GM19351 (cell line): ENCODE data around the gene MARS2.
"Not testable (repeated sequence)": the region's sequence is repeated elsewhere in the genome, so short reads cannot be mapped to it uniquely, and the experiment has no call there.

Experiments used
- ATAC-seq: cut with Tn5 transposase; IDR thresholded peaks from one replicate; pipeline ENCODE4 v1.9.1; 2021; ENCODE audit warnings: mild to moderate bottlenecking, moderate library complexity; ENCODE audit not compliant: unreplicated experiment

MARS2 gene

DNA sequence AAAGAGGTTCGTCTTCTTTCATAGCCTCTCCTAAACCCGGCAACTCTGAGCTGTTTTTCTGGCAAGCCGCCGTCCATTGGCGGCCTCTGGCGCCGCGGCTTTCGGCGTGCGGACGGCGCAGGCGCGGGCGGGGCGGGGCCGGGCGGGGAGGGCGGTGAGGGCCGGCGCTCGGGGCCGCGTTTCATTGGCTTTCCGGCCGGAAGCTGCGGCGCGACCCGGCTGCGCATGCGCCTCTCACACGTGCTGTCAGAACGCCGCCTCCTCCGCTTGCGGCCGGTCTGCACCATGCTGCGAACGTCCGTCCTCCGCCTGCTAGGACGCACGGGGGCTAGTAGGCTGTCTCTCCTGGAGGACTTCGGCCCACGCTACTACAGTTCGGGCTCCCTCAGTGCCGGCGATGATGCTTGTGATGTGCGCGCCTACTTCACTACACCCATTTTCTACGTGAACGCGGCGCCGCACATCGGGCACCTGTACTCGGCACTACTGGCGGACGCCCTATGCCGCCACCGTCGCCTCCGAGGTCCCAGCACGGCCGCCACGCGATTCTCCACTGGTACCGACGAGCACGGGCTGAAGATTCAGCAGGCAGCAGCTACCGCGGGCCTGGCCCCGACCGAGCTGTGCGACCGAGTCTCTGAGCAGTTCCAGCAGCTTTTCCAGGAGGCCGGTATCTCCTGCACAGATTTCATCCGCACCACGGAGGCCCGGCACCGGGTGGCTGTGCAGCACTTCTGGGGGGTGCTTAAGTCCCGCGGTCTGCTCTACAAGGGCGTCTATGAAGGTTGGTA lies at the start of gene MARS2:
Gene MARS2, plus strand, starts transcription at position 249 of the 791 bp plus-strand sequence. Its CDS starts 37 bp downstream, at position 286.
- ATAC-seq: peak; percentile 76

DNA sequence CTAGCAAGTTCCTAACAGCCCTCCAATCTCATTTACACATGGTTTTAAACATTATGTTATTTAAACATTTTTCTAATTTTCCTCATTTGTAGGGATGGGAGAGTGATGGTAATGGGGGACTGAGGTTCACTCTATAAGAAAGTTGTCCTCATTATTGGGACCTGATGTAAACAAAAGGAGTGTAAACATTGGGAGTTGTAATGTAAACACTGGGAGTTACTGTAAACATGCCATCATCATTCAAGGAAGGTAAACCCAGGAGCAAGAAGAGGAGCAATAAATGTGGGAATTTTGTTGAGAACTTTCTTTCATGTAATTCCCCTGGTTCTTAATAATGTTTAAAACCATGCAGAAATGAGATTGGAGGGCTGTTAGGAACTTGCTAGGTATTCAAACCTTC lies 47.6 kb upstream of the MARS2 start:
- ATAC-seq: no peak

GRCh38 chr2:197661626-197662025 lies 43.5 kb upstream of the MARS2 start:
- ATAC-seq: no peak

DNA sequence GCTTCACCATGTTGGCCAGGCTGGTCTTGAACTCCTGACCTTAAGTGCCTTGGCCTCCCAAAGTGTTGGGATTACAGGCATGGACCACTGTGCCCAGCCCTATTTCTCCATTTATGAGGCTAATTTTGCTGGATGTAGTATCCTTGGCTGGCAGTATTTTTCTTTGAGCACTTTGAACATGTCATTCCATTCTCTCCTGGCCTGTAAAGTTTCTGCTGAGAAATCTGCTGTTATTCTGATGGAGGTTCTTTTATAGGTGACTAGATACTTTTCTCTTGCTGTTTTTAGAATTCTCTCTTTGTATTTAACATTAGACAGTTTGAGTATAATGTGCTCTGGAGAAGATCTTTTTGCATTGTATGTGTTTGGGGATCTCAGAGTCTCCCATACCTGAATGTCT lies 38.9 kb upstream of the MARS2 start:
- no peak for ATAC-seq

DNA sequence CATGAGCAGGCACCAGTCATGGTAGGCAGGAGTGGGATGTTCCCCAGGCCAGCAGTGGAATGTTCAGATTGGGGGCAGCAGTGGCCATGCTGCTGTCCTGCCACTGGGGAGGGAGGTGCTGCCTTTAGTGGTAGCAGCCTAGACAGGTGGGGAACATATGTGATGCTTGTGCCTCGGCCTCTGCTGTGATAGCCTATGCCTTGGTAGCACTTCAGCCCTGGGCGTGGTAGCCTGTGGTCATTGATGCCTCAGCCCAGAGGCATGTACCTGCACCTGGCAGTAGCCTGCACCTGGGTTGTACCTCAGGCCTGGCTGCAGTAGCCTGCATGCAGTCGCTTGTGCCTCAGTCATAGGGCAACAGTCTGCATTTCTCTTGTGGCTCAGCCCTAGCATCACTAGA lies 36.9 kb upstream of the MARS2 start:
- ATAC-seq: no peak

- ATAC-seq: no peak
Observed at GRCh38 chr2:197669077-197669476, 36.1 kb upstream of the MARS2 start.

- no peak for ATAC-seq
Observed at GRCh38 chr2:197672371-197672893, 32.7 kb upstream of the MARS2 start.

GRCh38 chr2:197673106-197673505 lies 32.1 kb upstream of the MARS2 start:
- no peak for ATAC-seq

- ATAC-seq: no peak
Observed at GRCh38 chr2:197673606-197674005, 31.6 kb upstream of the MARS2 start.

DNA sequence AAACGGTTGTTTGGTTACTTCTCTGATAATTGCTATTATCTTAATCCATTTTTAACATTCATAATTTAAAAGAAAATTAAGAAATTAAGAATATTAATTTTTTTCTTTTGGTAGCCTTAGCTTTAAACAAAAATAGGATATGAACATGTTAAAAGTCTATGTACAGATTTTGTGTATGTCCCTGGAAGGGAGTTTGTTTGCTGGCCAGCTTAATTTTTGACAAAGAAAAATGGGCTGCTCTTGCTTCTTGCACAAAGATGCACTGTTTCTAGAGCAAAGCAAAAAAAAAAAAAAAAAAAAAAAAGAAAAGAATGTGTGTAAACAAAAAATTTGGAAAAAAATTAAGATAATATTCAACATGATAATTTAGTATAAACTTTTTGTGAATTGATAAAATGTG lies 31.1 kb upstream of the MARS2 start:
- no peak for ATAC-seq

GRCh38 chr2:197674591-197674990 lies 30.6 kb upstream of the MARS2 start:
- no peak for ATAC-seq

- ATAC-seq: no peak
Observed at GRCh38 chr2:197675246-197675645, 29.9 kb upstream of the MARS2 start, which contains the start of gene RFTN2. Gene RFTN2, minus strand, starts transcription at chr2:197675587. Its CDS starts 129 bp downstream, at chr2:197675458.

DNA sequence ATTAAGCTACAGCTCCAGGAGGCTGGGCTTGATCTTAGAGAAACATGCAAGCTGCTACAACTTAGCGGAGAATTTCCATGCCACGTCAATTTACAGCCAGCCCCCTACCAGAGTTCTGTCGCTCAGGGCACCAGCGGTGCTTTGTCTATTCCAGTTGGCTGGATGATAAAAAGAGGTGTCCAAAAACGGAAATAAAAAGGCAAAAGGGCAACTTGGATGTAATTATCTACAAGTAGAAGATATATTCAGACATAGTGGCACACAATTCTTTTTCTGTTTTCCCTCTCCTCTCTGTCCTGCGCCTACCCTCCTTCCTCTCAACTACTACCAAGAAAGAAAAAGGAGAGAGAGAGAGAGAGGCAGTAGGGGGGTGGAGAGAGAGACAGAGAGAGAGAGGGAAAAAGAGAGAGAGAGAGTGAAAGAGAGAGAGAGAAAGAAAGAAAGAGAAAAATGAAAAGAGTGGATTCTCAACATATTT lies 29.4 kb upstream of the MARS2 start:
- no peak for ATAC-seq

- ATAC-seq: no peak
Observed at GRCh38 chr2:197677056-197677455, 28.1 kb upstream of the MARS2 start.

GRCh38 chr2:197677483-197677882 lies 27.7 kb upstream of the MARS2 start:
- no peak for ATAC-seq

- ATAC-seq: not testable (repeated sequence)
Observed at GRCh38 chr2:197695206-197695605, 10.0 kb upstream of the MARS2 start.

DNA sequence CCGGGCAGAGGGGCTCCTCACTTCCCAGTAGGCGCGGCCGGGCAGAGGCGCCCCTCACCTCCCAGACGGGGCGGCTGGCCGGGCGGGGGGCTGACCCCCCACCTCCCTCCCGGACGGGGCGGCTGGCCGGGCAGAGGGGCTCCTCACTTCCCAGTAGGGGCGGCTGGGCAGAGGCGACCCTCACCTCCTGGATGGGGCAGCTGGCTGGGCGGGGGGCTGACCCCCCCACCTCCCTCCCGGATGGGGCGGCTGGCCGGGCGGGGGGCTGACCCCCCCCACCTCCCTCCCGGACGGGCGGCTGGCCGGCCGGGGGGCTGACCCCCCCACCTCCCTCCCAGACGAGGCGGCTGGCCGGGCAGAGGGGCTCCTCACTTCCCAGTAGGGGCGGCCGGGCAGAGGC lies 9.2 kb upstream of the MARS2 start:
- ATAC-seq: not testable (repeated sequence)

DNA sequence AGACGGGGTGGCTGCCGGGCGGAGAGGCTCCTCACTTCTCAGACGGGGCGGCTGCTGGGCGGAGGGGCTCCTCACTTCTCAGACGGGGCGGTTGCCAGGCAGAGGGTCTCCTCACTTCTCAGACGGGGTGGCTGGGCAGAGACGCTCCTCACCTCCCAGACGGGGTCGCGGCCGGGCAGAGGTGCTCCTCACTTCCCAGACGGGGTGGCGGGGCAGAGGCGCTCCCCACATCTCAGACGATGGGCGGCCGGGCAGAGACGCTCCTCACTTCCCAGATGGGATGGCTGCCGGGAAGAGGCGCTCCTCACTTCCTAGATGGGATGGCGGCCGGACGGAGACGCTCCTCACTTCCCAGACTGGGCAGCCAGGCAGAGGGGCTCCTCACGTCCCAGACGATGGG lies 8.6 kb upstream of the MARS2 start:
- not testable (repeated sequence) for ATAC-seq

DNA sequence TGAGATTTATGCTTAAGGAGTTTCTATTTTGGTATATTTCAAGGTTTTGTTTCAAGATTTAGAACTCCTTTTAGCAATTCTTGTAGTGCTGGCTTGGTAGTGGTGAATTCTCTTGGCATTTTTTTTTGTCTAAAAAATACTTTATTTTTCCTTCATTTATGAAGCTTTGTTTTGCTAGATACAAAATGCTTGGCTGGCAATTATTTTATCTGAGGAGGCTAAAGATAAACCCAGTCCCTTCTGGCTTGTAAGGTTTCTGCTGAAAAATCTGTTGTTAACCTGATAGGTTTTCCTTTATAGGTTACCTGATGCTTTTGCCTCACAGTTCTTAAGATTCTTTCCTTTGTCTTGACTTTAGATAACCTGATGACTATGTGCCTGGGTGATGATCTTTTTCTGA lies 5.4 kb upstream of the MARS2 start:
- not testable (repeated sequence) for ATAC-seq

- no peak for ATAC-seq
Observed at GRCh38 chr2:197700960-197701359, 4.2 kb upstream of the MARS2 start.

- ATAC-seq: peak; percentile 32
Observed at GRCh38 chr2:197704434-197705120, 592 bp upstream of the MARS2 start.
